HCT116 (cell line): ENCODE measurements around the gene ILF2. TPM values are rescaled to one million over a fixed set of nuclear protein-coding genes. Genes with fewer than 3 reads are reported as not detected.

Experiments
- ATAC-seq: fragments of 200-7000 bp; cut with Tn5 transposase; 2 replicates; pipeline ENCODE4 v1.9.1; 2020; ENCODE audit warnings: mild to moderate bottlenecking, moderate library complexity
- BruUV-seq: library from RNA; stranded (reverse); fragments of 400-500 nt; replicated peaks from 2 replicates; lab custom pipeline; 2021; lab: Mats Ljungman, UMichigan
- CTCF ChIA-PET: fragments of 300-600 bp; sonication (Branson Sonifier 250); formaldehyde crosslinking; loops from one replicate; lab custom pipeline; 2021; ENCODE audit warnings: antibody characterized with exemption; lab: Charles Lee
- POLR2A ChIA-PET: fragments of 300-600, 350-600 bp; sonication (Branson Sonifier 250); formaldehyde crosslinking; loops from one replicate; lab custom pipeline; 2021; ENCODE audit warnings: antibody characterized with exemption; lab: Charles Lee
- RAD21 ChIA-PET, 2 experiments: fragments of 300-600 bp; sonication (Branson Sonifier 250); formaldehyde crosslinking; loops; one replicate each; lab custom pipeline; 2023; ENCODE audit warnings: low total read pairs in 2 of 2; ENCODE audit not compliant: uncharacterized antibody in 2 of 2, unreplicated experiment in 2 of 2, low non-redundant PET in 1 of 2; lab: Charles Lee
- DNase-seq: peaks from one replicate; pipeline ENCODE4 v3.0.0-alpha.2; 2010; ENCODE audit warnings: low read depth, low spot score
- H2AFZ ChIP-seq: fragments of 200-600 bp; shearing (Covaris generic), sonication (generic); 2 replicates; pipeline ENCODE4 v1.6.1; 2017; ENCODE audit warnings: low read depth, mixed run types, mixed read lengths, antibody characterized with exemption, low read length; ENCODE audit not compliant: poor library complexity, severe bottlenecking
- H3K27ac ChIP-seq: 2 replicates; pipeline ENCODE4 v1.5.1; 2012; ENCODE audit warnings: low read depth, low read length
- H3K27me3 ChIP-seq: fragments of 200-600 bp; sonication (generic); 2 replicates; pipeline ENCODE4 v1.6.1; 2016; ENCODE audit warnings: mixed run types, low read length, mixed read lengths; ENCODE audit not compliant: insufficient read depth
- H3K36me3 ChIP-seq, 2 experiments: fragments of 200-500 bp in 1 of 2; fragments of 200-600 bp in 1 of 2; sonication (Bioruptor generic) in 1 of 2; sonication (generic) in 1 of 2; 2 replicates each; pipeline versions ENCODE4 v1.5.1 to v1.6.1; 2014 to 2016; ENCODE audit warnings: low read length in 2 of 2, inconsistent platforms in 1 of 2, mixed read lengths in 1 of 2, mixed run types in 1 of 2; ENCODE audit not compliant: insufficient read depth in 2 of 2, control insufficient read depth in 1 of 2
- H3K4me1 ChIP-seq, 2 experiments: fragments of 200-600 bp in 1 of 2; sonication (generic) in 1 of 2; 2 replicates each; pipeline versions ENCODE4 v1.5.1 to v1.6.1; 2012 to 2017; ENCODE audit warnings: low read length in 2 of 2, inconsistent platforms in 1 of 2, mild to moderate bottlenecking in 1 of 2, mixed read lengths in 1 of 2, mixed run types in 1 of 2, moderate library complexity in 1 of 2; ENCODE audit not compliant: insufficient read depth in 2 of 2, control insufficient read depth in 1 of 2
- H3K4me2 ChIP-seq: fragments of 200-600 bp; sonication (generic); 2 replicates; pipeline ENCODE4 v1.6.1; 2017; ENCODE audit warnings: mixed run types, low read length, mixed read lengths
- H3K4me3 ChIP-seq, 2 experiments: fragments of 200-600 bp in 1 of 2; sonication (generic) in 1 of 2; replicated peaks in 1 of 2; 2 replicates each; pipeline ENCODE4 v1.5.1; 2011 to 2016; ENCODE audit warnings: low read length in 2 of 2, control low read depth in 1 of 2, low read depth in 1 of 2, mild to moderate bottlenecking in 1 of 2, mixed read lengths in 1 of 2, mixed run types in 1 of 2
- H3K79me2 ChIP-seq: fragments of 200-600 bp; sonication (generic); 2 replicates; pipeline ENCODE4 v1.6.1; 2017; ENCODE audit warnings: mild to moderate bottlenecking, mixed run types, low read length, moderate library complexity, mixed read lengths; ENCODE audit not compliant: insufficient read depth
- H3K9ac ChIP-seq: fragments of 200-600 bp; sonication (generic); 2 replicates; pipeline ENCODE4 v1.6.1; 2016; ENCODE audit warnings: low read length, mixed read lengths
- H3K9me2 ChIP-seq: fragments of 200-600 bp; sonication (generic), shearing (Covaris generic); 2 replicates; pipeline ENCODE4 v1.6.1; 2017; ENCODE audit warnings: mixed run types, mild to moderate bottlenecking, moderate library complexity; ENCODE audit not compliant: insufficient read depth
- H3K9me3 ChIP-seq, 2 experiments: fragments of 200-500 bp in 1 of 2; fragments of 200-600 bp in 1 of 2; sonication (Bioruptor generic) in 1 of 2; sonication (generic) in 1 of 2; 2 replicates each; pipeline ENCODE4 v1.6.1; 2014 to 2017; ENCODE audit warnings: low read length in 2 of 2, mixed read lengths in 2 of 2, inconsistent platforms in 1 of 2, low read depth in 1 of 2, mild to moderate bottlenecking in 1 of 2, mixed run types in 1 of 2, moderate library complexity in 1 of 2; ENCODE audit not compliant: control insufficient read depth in 1 of 2, insufficient read depth in 1 of 2
- H4K20me1 ChIP-seq: fragments of 200-600 bp; sonication (generic), shearing (Covaris generic); 2 replicates; pipeline ENCODE4 v1.6.1; 2017; ENCODE audit warnings: mixed run types, mild to moderate bottlenecking, moderate library complexity; ENCODE audit not compliant: insufficient read depth
- CBX3 ChIP-seq: IDR thresholded peaks from 2 replicates; pipeline ENCODE4 v1.6.1; 2012; ENCODE audit warnings: low read depth
- CEBPB ChIP-seq: IDR thresholded peaks from 2 replicates; pipeline ENCODE4 v1.6.1; 2012; ENCODE audit warnings: low read depth
- EGR1 ChIP-seq: IDR thresholded peaks from 2 replicates; pipeline ENCODE4 v1.6.1; 2012; ENCODE audit warnings: low read depth
- ELF1 ChIP-seq: IDR thresholded peaks from 2 replicates; pipeline ENCODE4 v1.6.1; 2012; ENCODE audit warnings: low read depth, borderline replicate concordance
- EZH2 ChIP-seq: fragments of 200-600 bp; sonication (generic); IDR thresholded peaks from 2 replicates; pipeline ENCODE4 v1.6.1; 2017; ENCODE audit warnings: antibody characterized with exemption, mixed run types
- EZH2phosphoT487 ChIP-seq: fragments of 200-600 bp; IDR thresholded peaks from 2 replicates; pipeline ENCODE4 v1.6.1; 2018; ENCODE audit warnings: antibody characterized with exemption, borderline replicate concordance
- FOSL1 ChIP-seq: IDR thresholded peaks from 2 replicates; pipeline ENCODE4 v1.6.1; 2012; ENCODE audit warnings: low read depth
- POLR2A ChIP-seq: IDR thresholded peaks from 2 replicates; pipeline ENCODE4 v1.7.0; 2011; ENCODE audit warnings: borderline replicate concordance; ENCODE audit not compliant: insufficient read depth, insufficient read length; ENCODE audit errors: extremely low read depth
- POLR2AphosphoS5 ChIP-seq: IDR thresholded peaks from 2 replicates; pipeline ENCODE4 v1.6.1; 2011; ENCODE audit warnings: mild to moderate bottlenecking, low read depth, low read length, moderate library complexity
- SIN3A ChIP-seq: IDR thresholded peaks from 2 replicates; pipeline ENCODE4 v1.6.1; 2012; ENCODE audit warnings: low read depth
- SP1 ChIP-seq: IDR thresholded peaks from 2 replicates; pipeline ENCODE4 v1.6.1; 2012; ENCODE audit warnings: low read depth
- SRF ChIP-seq: IDR thresholded peaks from 2 replicates; pipeline ENCODE4 v1.6.1; 2012; ENCODE audit warnings: low read depth
- TCF7L2 ChIP-seq: IDR thresholded peaks from 2 replicates; pipeline ENCODE4 v1.7.0; 2011; ENCODE audit warnings: borderline replicate concordance, inconsistent platforms; ENCODE audit not compliant: insufficient read depth, insufficient read length; ENCODE audit errors: extremely low read depth
- YY1 ChIP-seq: IDR thresholded peaks from 2 replicates; pipeline ENCODE4 v1.6.1; 2011; ENCODE audit warnings: low read length, low read depth, moderate library complexity, mild to moderate bottlenecking; ENCODE audit not compliant: insufficient replicate concordance; ENCODE audit errors: extremely low read depth
- intact Hi-C: fragments of 100-400 bp; cut with micrococcal nuclease; formaldehyde crosslinking; loops from 2 replicates; pipeline ENCODE4 v1.10.0; 2022
- total RNA-seq: library from RNA; stranded (reverse); gene quantifications from one replicate; pipeline ENCODE4 v1.2.1, GENCODE V29; 2021; ENCODE audit not compliant: unreplicated experiment
- TF ChIP-seq, protein P1 (sequence below): IDR thresholded peaks from 2 replicates; pipeline ENCODE4 v1.6.1; 2012
- TF ChIP-seq, protein P2 (sequence below): IDR thresholded peaks from 2 replicates; pipeline ENCODE4 v1.6.1; 2012
- TF ChIP-seq, protein P3 (sequence below): IDR thresholded peaks from 2 replicates; pipeline ENCODE4 v1.6.1; 2012; ENCODE audit warnings: low read depth

ILF2 gene
- total RNA-seq, 1 experiment from 2014 or later = 335 TPM

DNA sequence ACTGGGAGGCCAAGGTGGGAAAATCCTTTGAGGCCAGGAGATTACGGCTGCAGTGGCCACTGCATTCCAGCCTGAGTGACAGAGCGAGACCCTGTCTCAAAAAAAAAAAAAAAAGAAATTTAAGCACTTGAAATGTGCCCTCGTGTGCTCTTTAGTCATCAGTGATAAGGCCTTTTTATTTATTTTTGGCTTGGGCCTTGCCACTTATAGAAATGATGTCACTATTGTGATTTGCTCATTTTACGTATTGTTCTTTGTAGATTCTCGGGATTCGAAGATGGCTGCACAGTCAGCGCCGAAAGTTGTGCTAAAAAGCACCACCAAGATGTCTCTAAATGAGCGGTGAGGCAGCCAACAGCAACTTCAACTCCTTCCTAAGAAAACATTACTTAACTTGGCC is 34.5 kb downstream of the ILF2 start:
- ChIA-PET CTCF (no interaction called here), POLR2A (no interaction called here)
- H3K9ac ChIP-seq = no peak overlapping the region
- H3K4me3 ChIP-seq = no peak overlapping the region
- peaks cover 43 to 55% of the 10 kb centered on the region in 2 experiments for H3K36me3 ChIP-seq
- H3K27ac ChIP-seq = no peak overlapping the region
- no TSS peak for BruUV-seq
- H3K4me1 ChIP-seq = peaks cover 9 to 20% of the 10 kb centered on the region in 2 experiments
- no peaks in the 10 kb centered on the region for H3K9me2 ChIP-seq
- H2AFZ ChIP-seq = no peak overlapping the region
- peaks cover 4% of the 10 kb centered on the region; the same call in 1 of the 2 replicates for H4K20me1 ChIP-seq
- H3K4me2 ChIP-seq = 0 out of 2 replicates have a peak overlapping the region, but pooled peaks have one; percentile 78
- TF ChIP-seq TCF7L2 (no peak), CEBPB (no peak), POLR2A (no peak), ELF1 (no peak), SRF (no peak), CBX3 (no peak)
- TF ChIP-seq, protein P1, sequence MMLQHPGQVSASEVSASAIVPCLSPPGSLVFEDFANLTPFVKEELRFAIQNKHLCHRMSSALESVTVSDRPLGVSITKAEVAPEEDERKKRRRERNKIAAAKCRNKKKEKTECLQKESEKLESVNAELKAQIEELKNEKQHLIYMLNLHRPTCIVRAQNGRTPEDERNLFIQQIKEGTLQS = no peak
- TF ChIP-seq, all 23 proteins: peak for 0
- Histone ChIP-seq H3K9me3 (no peaks in the 10 kb centered on the region), H3K79me2 (peaks cover 75% of the 10 kb centered on the region), H3K27me3 (no peaks in the 10 kb centered on the region)
- DNase-seq (no peak), ATAC-seq (no peak)
- RAD21 ChIA-PET = no interaction called here
- intact Hi-C loops = no loop called here

DNA sequence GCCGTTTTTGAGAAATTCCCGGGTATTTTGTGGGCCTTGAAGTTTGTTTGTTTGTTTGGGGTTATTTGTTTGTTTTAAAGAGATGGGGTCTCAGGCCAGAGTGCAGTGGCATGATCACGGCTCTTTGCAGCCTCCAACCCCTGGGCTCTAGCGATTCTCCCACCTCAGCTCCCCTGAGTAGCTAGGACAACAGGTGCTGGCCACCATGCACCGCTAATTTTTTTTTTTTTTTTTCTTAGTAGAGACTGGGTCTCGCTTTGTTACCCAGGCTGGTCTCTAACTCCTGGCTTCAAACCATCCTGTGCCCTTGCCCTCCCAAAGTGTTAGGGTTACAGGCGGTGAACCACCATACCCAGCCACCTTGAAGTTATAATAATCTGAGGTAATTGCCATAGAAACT is 34.9 kb downstream of the ILF2 start:
- Histone ChIP-seq H3K9ac (peak overlapping the region; percentile 99; the same call in 1 of the 2 replicates), H3K36me3 (peaks cover 39 to 51% of the 10 kb centered on the region in 2 experiments), H3K79me2 (peaks cover 70% of the 10 kb centered on the region), H3K9me3 (no peaks in the 10 kb centered on the region), H4K20me1 (peaks cover 4% of the 10 kb centered on the region; the same call in 1 of the 2 replicates), H3K4me1 (peaks cover 9 to 22% of the 10 kb centered on the region in 2 experiments), H2AFZ (no peak overlapping the region), H3K9me2 (no peaks in the 10 kb centered on the region), H3K4me3 (peak overlapping the region; percentile 91 to 95; a peak in 2 of 4 replicates), H3K27ac (no peak overlapping the region), H3K27me3 (no peaks in the 10 kb centered on the region), H3K4me2 (peak overlapping the region; percentile 78; the same call in 1 of the 2 replicates)
- BruUV-seq = no TSS peak
- ATAC-seq (no peak), DNase-seq (no peak)
- RAD21 ChIA-PET = no interaction called here
- intact Hi-C loops = no loop called here
- POLR2A ChIA-PET = interaction anchor here (1.2 to 3.0 kb wide), 3 partner anchors 8 to 20 kb away, joined by 4 to 27 read pairs (median 19); partner anchors contain the start of gene S100A14
- CTCF ChIA-PET = no interaction called here
- TF ChIP-seq, protein P2, sequence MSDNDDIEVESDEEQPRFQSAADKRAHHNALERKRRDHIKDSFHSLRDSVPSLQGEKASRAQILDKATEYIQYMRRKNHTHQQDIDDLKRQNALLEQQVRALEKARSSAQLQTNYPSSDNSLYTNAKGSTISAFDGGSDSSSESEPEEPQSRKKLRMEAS = no peak
- TF ChIP-seq EGR1 (no peak), EZH2phosphoT487 (no peak), TCF7L2 (no peak), POLR2AphosphoS5 (no peak), SRF (no peak), CEBPB (no peak), SIN3A (no peak), SP1 (no peak), YY1 (no peak), EZH2 (no peak), FOSL1 (no peak)
- TF ChIP-seq, protein P3, sequence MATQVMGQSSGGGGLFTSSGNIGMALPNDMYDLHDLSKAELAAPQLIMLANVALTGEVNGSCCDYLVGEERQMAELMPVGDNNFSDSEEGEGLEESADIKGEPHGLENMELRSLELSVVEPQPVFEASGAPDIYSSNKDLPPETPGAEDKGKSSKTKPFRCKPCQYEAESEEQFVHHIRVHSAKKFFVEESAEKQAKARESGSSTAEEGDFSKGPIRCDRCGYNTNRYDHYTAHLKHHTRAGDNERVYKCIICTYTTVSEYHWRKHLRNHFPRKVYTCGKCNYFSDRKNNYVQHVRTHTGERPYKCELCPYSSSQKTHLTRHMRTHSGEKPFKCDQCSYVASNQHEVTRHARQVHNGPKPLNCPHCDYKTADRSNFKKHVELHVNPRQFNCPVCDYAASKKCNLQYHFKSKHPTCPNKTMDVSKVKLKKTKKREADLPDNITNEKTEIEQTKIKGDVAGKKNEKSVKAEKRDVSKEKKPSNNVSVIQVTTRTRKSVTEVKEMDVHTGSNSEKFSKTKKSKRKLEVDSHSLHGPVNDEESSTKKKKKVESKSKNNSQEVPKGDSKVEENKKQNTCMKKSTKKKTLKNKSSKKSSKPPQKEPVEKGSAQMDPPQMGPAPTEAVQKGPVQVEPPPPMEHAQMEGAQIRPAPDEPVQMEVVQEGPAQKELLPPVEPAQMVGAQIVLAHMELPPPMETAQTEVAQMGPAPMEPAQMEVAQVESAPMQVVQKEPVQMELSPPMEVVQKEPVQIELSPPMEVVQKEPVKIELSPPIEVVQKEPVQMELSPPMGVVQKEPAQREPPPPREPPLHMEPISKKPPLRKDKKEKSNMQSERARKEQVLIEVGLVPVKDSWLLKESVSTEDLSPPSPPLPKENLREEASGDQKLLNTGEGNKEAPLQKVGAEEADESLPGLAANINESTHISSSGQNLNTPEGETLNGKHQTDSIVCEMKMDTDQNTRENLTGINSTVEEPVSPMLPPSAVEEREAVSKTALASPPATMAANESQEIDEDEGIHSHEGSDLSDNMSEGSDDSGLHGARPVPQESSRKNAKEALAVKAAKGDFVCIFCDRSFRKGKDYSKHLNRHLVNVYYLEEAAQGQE = no peak
- TF ChIP-seq, protein P1 = no peak
